BJ (cell line): ENCODE measurements around the gene RAB40C. TPM values are rescaled to one million over a fixed set of nuclear protein-coding genes. Genes with fewer than 3 reads are reported as not detected.

ENCODE experiments used
- CTCF ChIA-PET: fragments of 350-600 bp; formaldehyde crosslinking; extraction: SDS; loops from one replicate; lab custom pipeline; 2021; ENCODE audit warnings: antibody characterized with exemption, inconsistent platforms; lab: Yijun Ruan, JAX
- POLR2A ChIA-PET: fragments of 300-600 bp; sonication (Branson Sonifier 250); formaldehyde crosslinking; extraction: SDS; loops from one replicate; lab custom pipeline; 2021; ENCODE audit warnings: antibody characterized with exemption; lab: Charles Lee
- DNase-seq: peaks from one replicate; pipeline ENCODE4 v3.0.0-alpha.2; 2011; ENCODE audit warnings: low read depth
- H3K27me3 ChIP-seq: 2 replicates; pipeline ENCODE4 v1.6.0; 2011; ENCODE audit warnings: low read length; ENCODE audit not compliant: control insufficient read depth, insufficient read depth
- H3K36me3 ChIP-seq: 2 replicates; pipeline ENCODE4 v1.5.1; 2011; ENCODE audit warnings: low read length; ENCODE audit not compliant: control insufficient read depth, insufficient read depth
- H3K4me3 ChIP-seq: 2 replicates; pipeline ENCODE4 v1.5.1; 2011; ENCODE audit warnings: low read depth, mild to moderate bottlenecking, control low read depth, low read length
- CTCF ChIP-seq: IDR thresholded peaks from 2 replicates; pipeline ENCODE4 v1.5.1; 2011; ENCODE audit warnings: low read depth, mild to moderate bottlenecking, control low read depth, inconsistent platforms, low read length, moderate library complexity; ENCODE audit not compliant: insufficient read depth
- polyA plus RNA-seq: library from polyadenylated mRNA; depleted of rRNA; stranded (reverse); fragments of >200 nt; gene quantifications from 2 replicates; pipeline ENCODE4 v1.2.3, GENCODE V29; 2011

Gene RAB40C
- polyA plus RNA-seq, 1 experiment: 7.6 TPM

- no peak for TF ChIP-seq CTCF
- ChIA-PET CTCF (interaction anchor here (0.9 kb wide), 1 partner anchor 155 kb away, joined by 3 read pairs; no protein-coding TSS in a partner anchor), POLR2A (no interaction called here)
- no peaks in the 10 kb centered on the region for H3K27me3 ChIP-seq
- no peak overlapping the region for H3K4me3 ChIP-seq
- H3K36me3 ChIP-seq: peaks cover 21% of the 10 kb centered on the region
- DNase-seq: no peak
These were observed 36.1 kb upstream of the RAB40C start for GRCh38 chr16:553601-554296.

DNA sequence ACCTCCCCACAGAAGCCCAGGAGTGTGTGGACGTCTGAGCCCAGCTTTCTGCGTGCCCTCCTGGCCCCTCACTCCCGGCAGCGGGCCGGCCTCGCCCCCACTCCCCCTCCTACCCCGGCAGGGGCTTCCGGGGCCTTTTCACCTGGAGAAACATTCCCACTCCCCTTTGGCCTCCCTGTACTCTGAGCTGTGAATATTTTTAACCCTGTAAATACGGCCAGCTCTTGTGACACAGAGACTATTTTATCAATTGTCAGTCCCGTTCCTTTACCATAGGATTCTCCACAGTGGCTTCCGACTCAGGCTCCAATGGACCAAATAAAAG lies 35.6 kb upstream of the RAB40C start:
- TF ChIP-seq CTCF: no peak
- H3K4me3 ChIP-seq: no peak overlapping the region
- CTCF ChIA-PET: interaction anchor here (0.9 kb wide), 1 partner anchor 156 kb away, joined by 3 read pairs; no protein-coding TSS in a partner anchor

DNA sequence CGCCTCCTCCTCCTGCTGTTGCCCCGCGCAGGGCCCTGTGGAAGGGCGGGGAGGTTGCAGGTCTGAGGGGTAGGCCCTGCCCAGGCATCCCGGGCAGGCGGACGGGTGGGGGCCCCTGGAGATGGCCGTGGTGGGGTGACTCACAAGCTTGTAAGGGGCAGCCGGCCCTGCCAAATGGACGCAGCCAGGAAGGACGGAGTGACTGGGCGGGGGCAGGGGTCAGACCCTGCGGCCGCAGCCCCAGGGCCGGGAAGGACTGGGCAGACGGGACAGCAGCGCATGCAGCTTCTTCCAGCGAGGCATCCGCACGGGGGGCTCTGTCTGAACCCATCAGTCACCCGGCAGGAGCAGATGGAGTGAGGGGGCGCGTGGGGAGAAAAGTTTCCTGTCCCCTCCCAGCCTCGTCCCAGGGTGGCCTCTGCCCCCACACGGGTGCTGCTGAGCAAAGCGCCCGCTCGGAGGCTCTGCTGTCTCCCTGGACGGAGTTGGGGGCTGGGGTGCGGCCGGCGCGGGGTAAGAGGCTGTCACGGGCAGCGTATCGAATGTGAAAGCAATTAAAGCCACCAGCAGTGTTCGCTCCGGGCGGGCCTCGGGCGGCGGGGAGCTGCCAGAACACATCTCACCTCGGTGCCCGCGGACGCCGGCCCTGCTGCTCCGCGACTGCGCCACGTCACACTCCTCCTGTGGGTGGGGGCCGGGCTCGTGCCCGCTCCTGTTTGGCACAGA lies 35.1 kb upstream of the RAB40C start:
- POLR2A ChIA-PET: no interaction called here
- H3K4me3 ChIP-seq: peak overlapping the region; percentile 14
- CTCF ChIA-PET: interaction anchor here (0.7 to 0.9 kb wide), 2 partner anchors 13 to 156 kb away, joined by 3 read pairs; no protein-coding TSS in a partner anchor
- peak; percentile 23 for DNase-seq
- no peak for TF ChIP-seq CTCF
- peaks cover 5% of the 10 kb centered on the region for H3K27me3 ChIP-seq
- H3K36me3 ChIP-seq: peaks cover 14% of the 10 kb centered on the region

More for the DNA sequence above, 35.6 kb upstream of the RAB40C start:
- Histone ChIP-seq H3K27me3 (peaks cover 2% of the 10 kb centered on the region), H3K36me3 (peaks cover 19% of the 10 kb centered on the region)
- POLR2A ChIA-PET: no interaction called here
- DNase-seq: no peak

- H3K27me3 ChIP-seq: peaks cover 5% of the 10 kb centered on the region
- H3K4me3 ChIP-seq: no peak overlapping the region
- POLR2A ChIA-PET: no interaction called here
- peaks cover 9% of the 10 kb centered on the region for H3K36me3 ChIP-seq
- DNase-seq: no peak
- CTCF ChIA-PET: interaction anchor here (0.7 to 1.2 kb wide), 2 partner anchors 12 to 13 kb away, joined by 3 read pairs; no protein-coding TSS in a partner anchor
- TF ChIP-seq CTCF: no peak
These were observed 34.1 kb upstream of the RAB40C start for GRCh38 chr16:555528-556473.
